Erythroblast (primary cell): ENCODE results near the gene NKX1-2.

Experiments used
- GATA1 ChIP-seq: IDR thresholded peaks from 2 replicates; pipeline ENCODE4 v1.6.1; 2011; ENCODE audit warnings: low read depth, mild to moderate bottlenecking, control low read depth, low read length, moderate library complexity
- POLR2A ChIP-seq: IDR thresholded peaks from 2 replicates; pipeline ENCODE4 v1.6.1; 2011; ENCODE audit warnings: mild to moderate bottlenecking, low read length

DNA sequence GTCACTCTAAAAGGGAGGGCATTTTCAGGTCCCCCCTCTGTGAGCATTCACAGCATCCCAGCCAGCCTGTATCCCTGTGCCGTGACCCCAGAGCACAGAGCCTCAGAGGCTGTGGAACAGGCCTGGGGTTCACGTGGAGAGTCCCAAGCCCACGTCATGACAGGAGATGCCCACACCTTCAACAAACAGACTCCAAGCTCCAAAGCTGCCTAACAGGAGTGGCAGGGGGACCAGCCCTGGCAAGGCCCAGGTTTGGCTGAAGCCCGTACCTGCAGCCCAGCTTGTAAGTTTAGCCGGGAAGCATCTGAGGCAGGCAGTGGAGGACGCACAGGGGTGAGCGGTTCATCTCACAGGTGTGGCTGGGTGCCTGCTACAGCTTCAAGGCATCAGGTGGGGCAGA, 45.3 kb upstream of the NKX1-2 start:
- no peak for TF ChIP-seq POLR2A
- no peak for TF ChIP-seq GATA1
